GM20000 (cell line): Measurements from ENCODE around the gene TIAL1.

Source experiments
- DNase-seq: peaks from one replicate; pipeline ENCODE4 v3.0.0; 2012; ENCODE audit warnings: low spot score
- CTCF ChIP-seq: IDR thresholded peaks from 2 replicates; pipeline ENCODE4 v1.5.1; 2012; ENCODE audit warnings: mild to moderate bottlenecking, control low read depth; ENCODE audit errors: extremely low read depth, missing control alignments

Gene TIAL1

GRCh38 chr10:119611433-119611832 is 14.7 kb upstream of the TIAL1 start:
- no peak for DNase-seq
- no peak for TF ChIP-seq CTCF

GRCh38 chr10:119609516-119609915 is 12.8 kb upstream of the TIAL1 start:
- no peak for TF ChIP-seq CTCF
- DNase-seq, result no peak

- peak; percentile 21 for DNase-seq
- peak; percentile 49 for TF ChIP-seq CTCF
Observed at GRCh38 chr10:119608316-119609155, 11.8 kb upstream of the TIAL1 start.

GRCh38 chr10:119604468-119604867 is 7.7 kb upstream of the TIAL1 start:
- no peak for TF ChIP-seq CTCF
- DNase-seq, result no peak

- TF ChIP-seq CTCF, result peak; percentile 40
- DNase-seq, result peak; percentile 42
Observed at GRCh38 chr10:119602241-119603095, 5.7 kb upstream of the TIAL1 start.

- no peak for DNase-seq
- TF ChIP-seq CTCF, result no peak
Observed at GRCh38 chr10:119598397-119598796, 1.6 kb upstream of the TIAL1 start.
